Left forelimb (tissue), 1 donor: ENCODE data around the gene MRPS27.
"Not testable (repeated sequence)": the region's sequence is repeated elsewhere in the genome, so short reads cannot be mapped to it uniquely, and the experiment has no call there.

ENCODE experiments used
- DNase-seq: peaks from one replicate; pipeline ENCODE4 v3.0.0-alpha.2; 2018; ENCODE audit warnings: low spot score

MRPS27 gene

DNA sequence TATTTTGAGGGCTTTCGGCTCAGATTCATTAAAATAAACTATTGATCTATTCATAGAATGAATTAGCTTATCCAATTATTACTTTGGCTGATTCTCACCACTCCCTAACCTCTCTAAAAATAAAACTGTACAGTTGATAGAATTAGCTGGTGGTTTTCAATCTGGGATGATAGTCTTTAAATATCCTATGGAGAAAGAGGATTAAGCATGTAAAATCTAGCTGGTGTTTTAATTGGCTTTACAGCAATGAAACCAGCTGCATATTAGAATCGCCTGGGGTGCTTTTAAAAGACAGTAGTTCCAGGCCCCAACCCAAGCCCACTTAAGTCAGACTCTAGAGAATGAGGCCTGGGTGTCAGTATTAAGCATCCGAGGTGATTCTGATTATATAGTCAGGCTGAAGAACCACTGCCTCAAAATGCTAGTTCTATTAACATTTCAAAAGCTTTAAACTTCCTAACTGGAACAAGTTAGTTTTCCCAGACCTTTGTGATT is 117.7 kb downstream of the MRPS27 start:
- no peak for DNase-seq

DNA sequence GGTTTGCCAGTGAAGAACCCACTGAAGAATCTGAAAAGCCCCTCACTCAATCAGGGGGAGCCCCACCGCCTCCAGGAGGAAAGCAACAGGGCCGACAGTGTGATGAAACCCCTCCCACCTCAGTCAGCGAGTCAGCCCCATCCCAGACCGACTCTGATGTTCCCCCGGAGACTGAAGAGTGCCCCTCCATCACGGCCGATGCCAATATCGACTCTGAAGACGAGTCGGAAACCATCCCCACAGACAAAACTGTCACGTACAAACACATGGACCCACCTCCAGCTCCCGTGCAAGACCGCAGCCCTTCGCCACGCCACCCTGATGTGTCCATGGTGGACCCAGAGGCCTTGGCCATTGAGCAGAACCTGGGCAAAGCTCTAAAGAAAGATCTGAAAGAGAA is 120.4 kb downstream of the MRPS27 start:
- DNase-seq: no peak

DNA sequence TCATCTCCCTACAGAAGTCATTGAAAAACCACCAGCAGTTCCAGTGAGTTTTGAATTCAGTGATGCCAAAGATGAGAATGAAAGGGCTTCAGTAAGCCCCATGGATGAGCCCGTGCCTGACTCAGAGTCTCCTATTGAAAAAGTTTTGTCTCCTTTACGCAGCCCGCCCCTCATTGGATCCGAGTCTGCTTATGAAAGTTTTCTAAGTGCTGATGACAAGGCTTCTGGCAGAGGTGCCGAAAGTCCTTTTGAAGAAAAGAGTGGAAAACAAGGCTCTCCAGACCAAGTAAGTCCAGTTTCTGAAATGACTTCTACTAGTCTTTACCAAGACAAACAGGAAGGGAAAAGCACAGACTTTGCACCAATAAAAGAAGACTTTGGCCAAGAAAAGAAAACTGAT is 122.6 kb downstream of the MRPS27 start:
- DNase-seq: no peak

- no peak for DNase-seq
Observed at GRCh38 chr5:72195581-72195980, 124.5 kb downstream of the MRPS27 start.

DNA sequence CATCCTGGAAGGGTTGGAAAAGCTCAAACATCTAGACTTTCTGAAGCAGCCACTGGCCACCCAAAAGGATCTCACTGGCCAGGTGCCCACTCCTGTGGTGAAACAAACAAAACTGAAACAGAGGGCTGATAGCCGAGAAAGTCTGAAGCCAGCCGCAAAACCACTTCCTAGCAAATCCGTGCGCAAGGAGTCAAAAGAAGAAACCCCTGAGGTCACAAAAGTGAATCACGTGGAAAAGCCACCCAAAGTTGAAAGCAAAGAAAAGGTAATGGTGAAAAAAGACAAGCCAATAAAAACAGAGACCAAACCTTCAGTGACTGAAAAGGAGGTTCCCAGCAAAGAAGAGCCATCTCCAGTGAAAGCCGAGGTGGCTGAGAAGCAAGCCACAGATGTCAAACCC is 125.2 kb downstream of the MRPS27 start:
- DNase-seq: no peak

- no peak for DNase-seq
Observed at GRCh38 chr5:72191404-72191803, 128.6 kb downstream of the MRPS27 start.

DNA sequence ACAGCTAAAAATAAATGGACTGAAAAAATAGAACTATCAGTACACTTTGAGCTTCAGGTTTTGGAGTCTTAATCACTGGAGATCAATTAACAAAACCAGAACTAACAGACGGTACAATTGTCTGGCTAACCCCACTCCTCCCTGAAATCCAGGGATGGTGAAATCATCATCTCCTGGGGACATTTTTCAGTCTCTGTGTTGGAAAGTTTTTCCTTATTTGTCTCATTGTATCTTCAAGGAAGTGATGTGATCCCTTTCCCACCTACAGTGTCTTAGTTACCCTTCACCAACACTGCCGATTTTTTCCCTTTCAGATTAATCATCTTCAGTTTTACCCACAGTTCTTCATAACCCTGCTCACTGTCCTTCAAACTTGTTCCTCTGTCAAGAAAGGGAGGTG is 130.9 kb downstream of the MRPS27 start:
- no peak for DNase-seq

DNA sequence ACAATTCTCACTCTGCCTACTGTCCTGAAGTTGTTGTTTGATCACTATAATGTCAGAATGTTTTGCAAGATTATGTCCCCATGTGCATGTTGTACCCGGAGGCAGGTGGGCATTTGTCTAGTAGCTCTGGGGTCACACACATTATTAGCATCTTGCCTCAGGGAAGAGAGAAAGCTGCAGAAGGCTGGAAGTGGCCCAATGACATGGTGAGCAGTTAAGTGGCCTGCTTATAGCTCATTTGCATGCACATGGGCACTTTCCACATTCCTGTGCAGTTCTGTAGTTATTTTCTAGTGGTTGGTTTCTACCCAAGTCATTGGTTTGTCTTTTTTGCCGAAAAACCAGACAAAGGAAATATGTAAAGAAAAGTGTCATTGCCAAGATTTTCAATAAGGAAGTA is 131.9 kb downstream of the MRPS27 start:
- no peak for DNase-seq

- no peak for DNase-seq
Observed at GRCh38 chr5:72187388-72188075, 132.5 kb downstream of the MRPS27 start.

DNA sequence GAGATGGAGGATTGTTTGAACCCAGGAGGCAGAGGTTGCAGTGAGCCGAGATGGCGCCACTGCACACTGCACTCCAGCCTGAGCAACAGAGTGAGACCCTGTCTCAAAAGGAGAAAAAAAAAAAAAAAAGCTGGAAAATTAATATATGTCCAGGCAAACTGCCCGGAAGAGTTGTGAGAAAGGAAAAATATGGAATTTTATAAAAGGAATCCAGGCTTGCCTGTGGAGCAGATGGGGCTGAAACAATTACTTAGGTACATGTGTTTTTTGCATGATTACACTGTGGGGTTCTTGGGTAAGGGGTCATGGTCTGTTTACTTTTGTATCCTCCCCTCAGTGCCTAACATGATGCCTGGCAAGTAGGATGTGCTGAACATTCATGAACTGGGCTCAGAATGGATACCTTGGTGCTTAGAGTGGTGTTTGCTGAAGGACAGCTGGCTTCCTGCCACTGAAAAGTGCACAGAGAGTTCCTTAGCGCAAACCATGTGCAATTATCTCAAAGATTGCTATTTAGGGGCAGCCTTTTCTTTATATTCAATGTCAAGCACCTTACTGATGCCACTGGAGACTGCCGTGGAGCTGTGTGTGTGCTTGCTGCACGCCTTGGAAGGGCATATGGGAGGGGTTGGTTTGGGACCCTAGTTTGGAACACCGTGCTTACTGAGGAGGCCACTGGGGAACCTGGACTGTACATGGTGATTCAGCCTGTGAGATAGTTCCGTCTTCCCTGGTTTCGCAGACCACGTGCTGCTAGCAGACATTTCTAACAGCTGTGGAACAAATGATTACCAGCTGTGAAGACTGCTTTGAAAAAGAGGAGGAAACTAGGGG is 134.3 kb downstream of the MRPS27 start:
- DNase-seq: peak; percentile 79

DNA sequence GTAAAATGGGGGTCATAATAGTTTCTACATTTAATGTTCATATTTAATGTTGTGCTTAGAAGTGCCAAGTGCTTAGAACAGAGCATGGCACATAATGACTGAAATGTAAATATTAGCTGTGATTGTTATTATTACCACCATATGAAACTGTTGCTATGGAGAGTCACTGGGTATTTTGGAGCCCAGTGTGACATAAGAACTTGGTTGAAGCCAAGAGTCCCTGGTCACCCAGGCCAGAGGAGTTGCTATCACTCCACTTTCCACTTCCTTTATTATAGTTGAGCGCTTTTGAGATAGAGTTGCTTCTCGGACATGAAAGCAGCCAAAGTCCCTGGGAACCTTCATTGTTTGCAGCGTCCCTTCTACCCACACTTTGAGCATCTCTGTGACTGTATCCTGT is 135.6 kb downstream of the MRPS27 start:
- DNase-seq: no peak

GRCh38 chr5:72183101-72183520 is 136.9 kb downstream of the MRPS27 start:
- no peak for DNase-seq

GRCh38 chr5:72182686-72183085 is 137.4 kb downstream of the MRPS27 start:
- DNase-seq: no peak

DNA sequence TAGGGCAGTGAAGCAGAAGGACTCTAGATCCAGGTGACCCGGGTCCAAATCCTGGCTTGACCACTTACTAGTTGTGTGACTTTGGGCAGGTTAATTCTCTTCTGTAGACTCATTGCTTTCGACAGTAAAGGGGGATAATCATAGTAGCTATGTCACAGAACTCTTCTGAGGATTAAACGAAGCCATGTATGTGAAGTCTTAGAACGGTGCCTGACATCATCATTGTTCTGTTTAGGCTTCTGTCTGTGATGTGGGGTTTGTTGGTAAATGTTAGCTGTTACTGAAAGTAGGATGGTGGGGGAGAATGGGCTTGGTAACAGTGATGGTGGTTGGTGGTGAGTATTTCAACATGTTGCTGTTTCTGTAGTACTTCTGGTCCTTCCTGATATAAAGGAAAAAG is 139.1 kb downstream of the MRPS27 start:
- no peak for DNase-seq

DNA sequence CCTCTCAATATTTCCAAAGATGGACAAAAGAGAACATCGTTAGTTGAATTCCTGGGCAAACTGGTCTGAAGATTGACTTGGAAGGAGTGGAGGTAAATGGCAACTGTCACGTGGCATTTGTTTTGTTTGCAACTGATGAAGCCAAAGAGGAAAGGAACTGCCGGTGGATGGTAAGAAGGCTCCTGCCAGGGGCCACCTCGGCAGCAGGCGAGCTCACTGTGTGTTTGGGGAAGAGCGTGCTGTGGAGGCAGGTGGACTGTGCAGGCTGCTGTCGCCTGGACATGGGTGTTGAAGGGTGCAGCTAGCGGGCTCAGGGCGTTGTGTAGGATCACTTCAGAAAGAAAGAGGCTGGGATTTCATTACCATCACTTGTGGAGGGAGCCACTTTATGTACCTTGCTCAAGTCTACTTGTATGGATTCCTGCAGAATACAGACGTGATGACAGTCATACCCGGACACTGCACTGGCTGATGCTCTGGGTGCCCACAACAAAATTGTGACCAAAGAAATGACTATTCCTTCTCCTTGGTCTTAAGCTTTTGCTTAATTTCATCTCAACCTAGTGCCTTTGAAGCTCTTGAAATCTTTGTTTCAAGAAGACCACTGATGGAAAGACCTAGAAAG is 140.1 kb downstream of the MRPS27 start:
- no peak for DNase-seq

DNA sequence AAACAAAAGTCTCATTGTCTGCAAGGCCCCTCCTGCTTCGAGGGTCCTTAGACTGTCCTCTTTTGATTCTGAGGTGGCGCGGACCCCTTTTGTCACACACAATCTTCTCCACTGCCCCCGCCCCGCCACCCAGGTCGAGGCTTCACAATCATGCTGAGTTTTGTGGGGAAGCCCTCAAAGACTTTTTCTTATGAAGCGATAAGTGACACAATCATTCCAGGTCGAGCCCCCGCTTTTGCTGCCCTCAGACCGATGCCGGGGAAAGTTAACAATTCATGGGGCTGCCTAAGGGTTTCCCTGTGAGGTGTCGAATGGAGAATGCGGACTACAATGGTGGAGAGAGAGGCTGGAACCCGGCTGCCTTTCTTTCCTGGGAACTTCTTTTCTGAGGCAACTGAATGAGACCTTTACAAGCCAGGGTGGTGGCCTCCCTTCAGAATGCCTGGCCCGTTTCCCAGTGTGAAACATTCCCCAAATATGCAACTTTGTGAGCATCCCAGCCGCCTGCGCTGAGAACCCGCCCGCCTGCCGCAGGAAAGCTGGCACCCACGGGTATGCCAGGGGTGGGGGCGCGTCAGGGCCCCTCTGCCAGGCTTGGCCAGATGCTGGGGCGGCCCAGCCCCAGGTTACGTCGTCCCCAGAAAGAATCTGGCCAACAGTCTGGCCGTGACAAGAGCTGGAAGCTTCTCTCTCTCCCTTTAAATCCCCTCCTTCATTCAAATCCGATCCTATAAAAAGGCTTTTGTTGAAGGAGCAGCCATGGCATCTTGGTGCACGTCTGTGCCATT is 140.8 kb downstream of the MRPS27 start:
- peak; percentile 74 for DNase-seq

DNA sequence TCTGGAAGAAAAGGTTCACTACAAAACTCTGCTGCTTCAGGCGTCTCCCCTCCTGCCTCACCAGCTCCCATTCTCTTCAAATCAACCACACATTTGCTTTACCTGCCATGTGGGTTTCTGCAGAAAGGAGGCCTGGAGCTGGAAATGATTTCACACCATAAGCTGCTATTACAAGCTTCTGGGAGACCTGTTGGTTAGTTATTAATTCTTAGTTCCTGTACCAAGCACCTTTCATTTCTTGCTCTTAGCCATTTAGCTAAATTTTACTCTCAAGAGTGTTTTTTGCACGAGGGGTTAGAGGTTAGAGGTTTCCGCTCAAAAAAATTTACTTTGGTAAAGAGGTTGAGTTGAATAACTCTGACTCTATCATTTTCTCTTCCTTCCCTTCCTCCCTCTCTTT is 142.5 kb downstream of the MRPS27 start:
- no peak for DNase-seq

GRCh38 chr5:72172786-72173185 is 147.3 kb downstream of the MRPS27 start:
- DNase-seq: no peak

GRCh38 chr5:72171667-72172066 is 148.4 kb downstream of the MRPS27 start:
- no peak for DNase-seq

DNA sequence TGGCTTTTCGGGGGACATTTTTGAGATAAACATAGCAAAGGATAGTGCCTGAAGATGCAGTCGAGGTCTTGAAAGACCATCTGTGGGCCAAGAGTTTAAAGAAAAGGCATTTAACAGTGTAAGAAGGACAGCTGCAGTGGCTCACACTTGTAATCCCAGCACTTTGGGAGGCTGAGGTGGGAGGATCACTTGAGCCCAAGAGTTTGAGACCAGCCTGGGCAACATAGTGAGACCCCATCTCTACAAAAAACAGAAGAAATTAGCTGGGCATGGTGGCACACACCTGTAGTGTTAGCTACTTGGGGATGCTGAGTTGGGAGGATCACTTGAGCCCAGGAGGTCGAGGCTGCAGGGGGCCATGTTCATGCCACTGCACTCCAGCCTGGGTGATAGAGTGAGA is 148.9 kb downstream of the MRPS27 start:
- DNase-seq: not testable (repeated sequence)

- no peak for DNase-seq
Observed at GRCh38 chr5:72170101-72170500, 149.9 kb downstream of the MRPS27 start.
